ENCODE data around the gene ZNF524.
A peak's percentile ranks its signal among the peaks of the same experiment; 100 is the strongest.
"Not testable (repeated sequence)": the region's sequence is repeated elsewhere in the genome, so short reads cannot be mapped to it uniquely, and the experiment has no call there.

The ZNF524 gene

GRCh38 chr19:55583897-55584296 is 16.2 kb upstream of the ZNF524 start:
- not testable (repeated sequence) for H3K27me3 ChIP-seq (ENCODE audit: control insufficient read depth, insufficient read depth, low read length); H3K4me3 ChIP-seq (ENCODE audit: low read length); H3K9me3 ChIP-seq (ENCODE audit: control insufficient read depth, low read depth, low read length); H3K4me1 ChIP-seq (ENCODE audit: control insufficient read depth, low read depth, low read length); H3K9ac ChIP-seq (ENCODE audit: low read length); H3K27ac ChIP-seq (ENCODE audit: low read length); H3K36me3 ChIP-seq (ENCODE audit: control insufficient read depth, low read depth, low read length)

- Histone ChIP-seq H3K27ac (ENCODE audit: low read length) (no peak overlapping the region), H3K9me3 (ENCODE audit: control insufficient read depth, low read depth, low read length) (no peaks in the 10 kb centered on the region), H3K4me1 (ENCODE audit: control insufficient read depth, low read depth, low read length) (peaks cover 9% of the 10 kb centered on the region), H3K4me3 (ENCODE audit: low read length) (no peak overlapping the region), H3K27me3 (ENCODE audit: control insufficient read depth, insufficient read depth, low read length) (no peaks in the 10 kb centered on the region), H3K9ac (ENCODE audit: low read length) (no peak overlapping the region), H3K36me3 (ENCODE audit: control insufficient read depth, low read depth, low read length) (no peaks in the 10 kb centered on the region)
Measured at GRCh38 chr19:55584871-55585270, 15.2 kb upstream of the ZNF524 start.

GRCh38 chr19:55585658-55586339 is 14.3 kb upstream of the ZNF524 start:
- Histone ChIP-seq H3K27ac (ENCODE audit: low read length) (no peak overlapping the region), H3K9ac (ENCODE audit: low read length) (no peak overlapping the region), H3K4me3 (ENCODE audit: low read length) (peak overlapping the region; percentile 61), H3K9me3 (ENCODE audit: control insufficient read depth, low read depth, low read length) (no peaks in the 10 kb centered on the region), H3K36me3 (ENCODE audit: control insufficient read depth, low read depth, low read length) (no peaks in the 10 kb centered on the region), H3K27me3 (ENCODE audit: control insufficient read depth, insufficient read depth, low read length) (no peaks in the 10 kb centered on the region), H3K4me1 (ENCODE audit: control insufficient read depth, low read depth, low read length) (peaks cover 14% of the 10 kb centered on the region)

- Histone ChIP-seq H3K36me3 (ENCODE audit: control insufficient read depth, low read depth, low read length) (peaks cover 4% of the 10 kb centered on the region), H3K9me3 (ENCODE audit: control insufficient read depth, low read depth, low read length) (no peaks in the 10 kb centered on the region), H3K4me3 (ENCODE audit: low read length) (peak overlapping the region; percentile 53), H3K27me3 (ENCODE audit: control insufficient read depth, insufficient read depth, low read length) (no peaks in the 10 kb centered on the region), H3K9ac (ENCODE audit: low read length) (peak overlapping the region; percentile 33), H3K27ac (ENCODE audit: low read length) (no peak overlapping the region), H3K4me1 (ENCODE audit: control insufficient read depth, low read depth, low read length) (peaks cover 14% of the 10 kb centered on the region)
Measured at GRCh38 chr19:55586976-55587668, 13.0 kb upstream of the ZNF524 start.

- peaks cover 14% of the 10 kb centered on the region for H3K4me1 ChIP-seq (ENCODE audit: control insufficient read depth, low read depth, low read length)
- H3K4me3 ChIP-seq (ENCODE audit: low read length), result no peak overlapping the region
- H3K9me3 ChIP-seq (ENCODE audit: control insufficient read depth, low read depth, low read length), result no peaks in the 10 kb centered on the region
- no peak overlapping the region for H3K9ac ChIP-seq (ENCODE audit: low read length)
- H3K27me3 ChIP-seq (ENCODE audit: control insufficient read depth, insufficient read depth, low read length), result no peaks in the 10 kb centered on the region
- peaks cover 6% of the 10 kb centered on the region for H3K36me3 ChIP-seq (ENCODE audit: control insufficient read depth, low read depth, low read length)
- no peak overlapping the region for H3K27ac ChIP-seq (ENCODE audit: low read length)
Measured at GRCh38 chr19:55588738-55589137, 11.3 kb upstream of the ZNF524 start.

- Histone ChIP-seq H3K9ac (ENCODE audit: low read length) (no peak overlapping the region), H3K27me3 (ENCODE audit: control insufficient read depth, insufficient read depth, low read length) (no peaks in the 10 kb centered on the region), H3K9me3 (ENCODE audit: control insufficient read depth, low read depth, low read length) (no peaks in the 10 kb centered on the region)
Measured at GRCh38 chr19:55590109-55590508, 10.0 kb upstream of the ZNF524 start.

GRCh38 chr19:55590617-55591016 is 9.5 kb upstream of the ZNF524 start:
- H3K4me1 ChIP-seq (ENCODE audit: control insufficient read depth, low read depth, low read length), result peaks cover 10% of the 10 kb centered on the region
- H3K4me3 ChIP-seq (ENCODE audit: low read length), result no peak overlapping the region
- no peaks in the 10 kb centered on the region for H3K27me3 ChIP-seq (ENCODE audit: control insufficient read depth, insufficient read depth, low read length)
- no peak overlapping the region for H3K27ac ChIP-seq (ENCODE audit: low read length)
- H3K36me3 ChIP-seq (ENCODE audit: control insufficient read depth, low read depth, low read length), result peaks cover 14% of the 10 kb centered on the region
- no peak overlapping the region for H3K9ac ChIP-seq (ENCODE audit: low read length)
- H3K9me3 ChIP-seq (ENCODE audit: control insufficient read depth, low read depth, low read length), result no peaks in the 10 kb centered on the region

More at GRCh38 chr19:55590109-55590508, 10.0 kb upstream of the ZNF524 start:
- peaks cover 11% of the 10 kb centered on the region for H3K36me3 ChIP-seq (ENCODE audit: control insufficient read depth, low read depth, low read length)
- no peak overlapping the region for H3K27ac ChIP-seq (ENCODE audit: low read length)
- H3K4me1 ChIP-seq (ENCODE audit: control insufficient read depth, low read depth, low read length), result peaks cover 14% of the 10 kb centered on the region
- H3K4me3 ChIP-seq (ENCODE audit: low read length), result no peak overlapping the region

GRCh38 chr19:55591555-55591954 is 8.5 kb upstream of the ZNF524 start:
- Histone ChIP-seq H3K4me3 (ENCODE audit: low read length) (no peak overlapping the region), H3K36me3 (ENCODE audit: control insufficient read depth, low read depth, low read length) (peaks cover 23% of the 10 kb centered on the region), H3K27me3 (ENCODE audit: control insufficient read depth, insufficient read depth, low read length) (no peaks in the 10 kb centered on the region), H3K9ac (ENCODE audit: low read length) (no peak overlapping the region), H3K27ac (ENCODE audit: low read length) (no peak overlapping the region), H3K4me1 (ENCODE audit: control insufficient read depth, low read depth, low read length) (peaks cover 8% of the 10 kb centered on the region), H3K9me3 (ENCODE audit: control insufficient read depth, low read depth, low read length) (no peaks in the 10 kb centered on the region)

GRCh38 chr19:55592391-55593090 is 7.5 kb upstream of the ZNF524 start:
- no peaks in the 10 kb centered on the region for H3K27me3 ChIP-seq (ENCODE audit: control insufficient read depth, insufficient read depth, low read length)
- peaks cover 23% of the 10 kb centered on the region for H3K36me3 ChIP-seq (ENCODE audit: control insufficient read depth, low read depth, low read length)
- no peak overlapping the region for H3K27ac ChIP-seq (ENCODE audit: low read length)
- H3K4me1 ChIP-seq (ENCODE audit: control insufficient read depth, low read depth, low read length), result peaks cover 8% of the 10 kb centered on the region
- no peak overlapping the region for H3K4me3 ChIP-seq (ENCODE audit: low read length)
- no peaks in the 10 kb centered on the region for H3K9me3 ChIP-seq (ENCODE audit: control insufficient read depth, low read depth, low read length)
- no peak overlapping the region for H3K9ac ChIP-seq (ENCODE audit: low read length)

GRCh38 chr19:55593096-55593772 is 6.9 kb upstream of the ZNF524 start:
- Histone ChIP-seq H3K36me3 (ENCODE audit: control insufficient read depth, low read depth, low read length) (peaks cover 23% of the 10 kb centered on the region), H3K4me1 (ENCODE audit: control insufficient read depth, low read depth, low read length) (peaks cover 13% of the 10 kb centered on the region), H3K9ac (ENCODE audit: low read length) (no peak overlapping the region), H3K27ac (ENCODE audit: low read length) (no peak overlapping the region), H3K4me3 (ENCODE audit: low read length) (no peak overlapping the region), H3K27me3 (ENCODE audit: control insufficient read depth, insufficient read depth, low read length) (no peaks in the 10 kb centered on the region), H3K9me3 (ENCODE audit: control insufficient read depth, low read depth, low read length) (no peaks in the 10 kb centered on the region)

GRCh38 chr19:55594996-55595545 is 5.0 kb upstream of the ZNF524 start:
- Histone ChIP-seq H3K4me3 (ENCODE audit: low read length) (no peak overlapping the region), H3K36me3 (ENCODE audit: control insufficient read depth, low read depth, low read length) (peaks cover 23% of the 10 kb centered on the region), H3K4me1 (ENCODE audit: control insufficient read depth, low read depth, low read length) (peaks cover 12% of the 10 kb centered on the region), H3K9ac (ENCODE audit: low read length) (no peak overlapping the region), H3K9me3 (ENCODE audit: control insufficient read depth, low read depth, low read length) (no peaks in the 10 kb centered on the region), H3K27me3 (ENCODE audit: control insufficient read depth, insufficient read depth, low read length) (no peaks in the 10 kb centered on the region), H3K27ac (ENCODE audit: low read length) (no peak overlapping the region)

All from iPS-18a (cell line).